Endothelial cell of umbilical vein (primary cell): ENCODE results near the gene LAMB1.

ENCODE experiments used
- CTCF ChIP-seq, 2 donors: IDR thresholded peaks; 1 replicate in 1 of 2; 2 replicates in 1 of 2; pipeline ENCODE4 v1.5.1; 2011; ENCODE audit warnings: low read length in 2 of 2, mild to moderate bottlenecking in 2 of 2, moderate library complexity in 2 of 2, control low read depth in 1 of 2, inconsistent platforms in 1 of 2, low read depth in 1 of 2; ENCODE audit not compliant: insufficient read depth in 1 of 2; ENCODE audit errors: extremely low read depth in 1 of 2
- EZH2 ChIP-seq: IDR thresholded peaks from 2 replicates; pipeline ENCODE4 v1.6.1; 2012; ENCODE audit warnings: borderline replicate concordance, low read depth, mild to moderate bottlenecking, moderate library complexity, low read length, inconsistent platforms; ENCODE audit not compliant: severe bottlenecking
- MAX ChIP-seq: IDR thresholded peaks from 2 replicates; pipeline ENCODE4 v1.6.1; 2011; ENCODE audit not compliant: insufficient read depth, insufficient read length
- MYC ChIP-seq: IDR thresholded peaks from one replicate; pipeline ENCODE4 v1.6.1; 2011; ENCODE audit warnings: mild to moderate bottlenecking, low read depth, low read length
- POLR2A ChIP-seq: IDR thresholded peaks from 2 replicates; pipeline ENCODE4 v1.6.1; 2012; ENCODE audit warnings: low read depth, mild to moderate bottlenecking, control low read depth, low read length
- POLR2AphosphoS5 ChIP-seq: IDR thresholded peaks from 2 replicates; pipeline ENCODE4 v1.6.1; 2012; ENCODE audit warnings: low read depth, mild to moderate bottlenecking, control low read depth, low read length, moderate library complexity; ENCODE audit not compliant: insufficient read depth

GRCh38 chr7:108017776-108018151, 14.8 kb upstream of the LAMB1 start:
- no peak for TF ChIP-seq EZH2
- TF ChIP-seq CTCF (IDR thresholded peaks at IDR 0.05; ENCODE audit: extremely low read depth in 1 of 2, insufficient read depth in 1 of 2, low read depth in 1 of 2, low read length in 2 of 2): no peak
- no peak for TF ChIP-seq POLR2AphosphoS5
- TF ChIP-seq MYC: no peak
- no peak for TF ChIP-seq POLR2A
- no peak for TF ChIP-seq MAX
